ENCODE data around the gene NDUFAF2.

GRCh38 chr5:61163905-61164304 lies 218.9 kb downstream of the NDUFAF2 start:
- TF ChIP-seq, protein P1, sequence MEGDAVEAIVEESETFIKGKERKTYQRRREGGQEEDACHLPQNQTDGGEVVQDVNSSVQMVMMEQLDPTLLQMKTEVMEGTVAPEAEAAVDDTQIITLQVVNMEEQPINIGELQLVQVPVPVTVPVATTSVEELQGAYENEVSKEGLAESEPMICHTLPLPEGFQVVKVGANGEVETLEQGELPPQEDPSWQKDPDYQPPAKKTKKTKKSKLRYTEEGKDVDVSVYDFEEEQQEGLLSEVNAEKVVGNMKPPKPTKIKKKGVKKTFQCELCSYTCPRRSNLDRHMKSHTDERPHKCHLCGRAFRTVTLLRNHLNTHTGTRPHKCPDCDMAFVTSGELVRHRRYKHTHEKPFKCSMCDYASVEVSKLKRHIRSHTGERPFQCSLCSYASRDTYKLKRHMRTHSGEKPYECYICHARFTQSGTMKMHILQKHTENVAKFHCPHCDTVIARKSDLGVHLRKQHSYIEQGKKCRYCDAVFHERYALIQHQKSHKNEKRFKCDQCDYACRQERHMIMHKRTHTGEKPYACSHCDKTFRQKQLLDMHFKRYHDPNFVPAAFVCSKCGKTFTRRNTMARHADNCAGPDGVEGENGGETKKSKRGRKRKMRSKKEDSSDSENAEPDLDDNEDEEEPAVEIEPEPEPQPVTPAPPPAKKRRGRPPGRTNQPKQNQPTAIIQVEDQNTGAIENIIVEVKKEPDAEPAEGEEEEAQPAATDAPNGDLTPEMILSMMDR (IDR thresholded peaks at IDR 0.05; ENCODE audit: control extremely low read depth in 1 of 3, insufficient read depth in 1 of 3, low read depth in 1 of 3, low read length in 3 of 3): no peak
- TF ChIP-seq MAFK (IDR thresholded peaks at IDR 0.05; ENCODE audit: low read depth, low read length): no peak
- TF ChIP-seq, protein P2, sequence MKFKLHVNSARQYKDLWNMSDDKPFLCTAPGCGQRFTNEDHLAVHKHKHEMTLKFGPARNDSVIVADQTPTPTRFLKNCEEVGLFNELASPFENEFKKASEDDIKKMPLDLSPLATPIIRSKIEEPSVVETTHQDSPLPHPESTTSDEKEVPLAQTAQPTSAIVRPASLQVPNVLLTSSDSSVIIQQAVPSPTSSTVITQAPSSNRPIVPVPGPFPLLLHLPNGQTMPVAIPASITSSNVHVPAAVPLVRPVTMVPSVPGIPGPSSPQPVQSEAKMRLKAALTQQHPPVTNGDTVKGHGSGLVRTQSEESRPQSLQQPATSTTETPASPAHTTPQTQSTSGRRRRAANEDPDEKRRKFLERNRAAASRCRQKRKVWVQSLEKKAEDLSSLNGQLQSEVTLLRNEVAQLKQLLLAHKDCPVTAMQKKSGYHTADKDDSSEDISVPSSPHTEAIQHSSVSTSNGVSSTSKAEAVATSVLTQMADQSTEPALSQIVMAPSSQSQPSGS (IDR thresholded peaks at IDR 0.05; ENCODE audit: low read length): no peak
- no peak for TF ChIP-seq POLR2A (IDR thresholded peaks at IDR 0.05; ENCODE audit: control extremely low read depth in 1 of 2, low read depth in 2 of 2, low read length in 2 of 2)
- no peak for TF ChIP-seq CBX5 (IDR thresholded peaks at IDR 0.05; ENCODE audit: low read depth, low read length)
- no peak for TF ChIP-seq CHD1 (IDR thresholded peaks at IDR 0.05; ENCODE audit: low read depth, low read length)
- no peak for TF ChIP-seq KDM1A (IDR thresholded peaks at IDR 0.05; ENCODE audit: borderline replicate concordance, low read length)
- TF ChIP-seq EP300 (IDR thresholded peaks at IDR 0.05; ENCODE audit: borderline replicate concordance in 1 of 2, low read depth in 2 of 2, low read length in 2 of 2): no peak
- no peak for TF ChIP-seq BCL11A (IDR thresholded peaks at IDR 0.05; ENCODE audit: low read depth in 2 of 2, low read length in 2 of 2)
- no peak for TF ChIP-seq RAD21 (IDR thresholded peaks at IDR 0.05 in 1 of 2, conservative IDR thresholded peaks at IDR 0.05 in 1 of 2; ENCODE audit: low read depth in 2 of 2, low read length in 2 of 2)
- no peak for TF ChIP-seq POLR2AphosphoS5 (IDR thresholded peaks at IDR 0.05; ENCODE audit: low read depth, low read length)
